OCI-LY3 (cell line): ENCODE measurements around the gene FXYD2.

Experiments used
- H2AFZ ChIP-seq: fragments of 200-600, 300-600 bp; shearing (Covaris generic); 2 replicates; pipeline ENCODE4 v1.6.0; 2014; ENCODE audit warnings: antibody characterized with exemption, low read depth, low read length
- H3K27ac ChIP-seq: fragments of 200-600, 300-600 bp; sonication (generic); 2 replicates; pipeline ENCODE4 v1.5.1; 2014; ENCODE audit warnings: mild to moderate bottlenecking, low read length, moderate library complexity, mixed read lengths
- H3K27me3 ChIP-seq: fragments of 200-600, 300-600 bp; sonication (generic); 2 replicates; pipeline ENCODE4 v1.6.1; 2014; ENCODE audit warnings: low read depth, low read length, mixed read lengths
- H3K36me3 ChIP-seq: fragments of 200-600, 300-600 bp; sonication (generic); replicated peaks from 2 replicates; pipeline ENCODE3; 2014; ENCODE audit warnings: low read depth, low read length, mixed read lengths
- H3K4me1 ChIP-seq: fragments of 300-600, 200-600 bp; sonication (generic); 2 replicates; pipeline ENCODE4 v1.6.1; 2014; ENCODE audit warnings: low read length, mixed read lengths
- H3K4me2 ChIP-seq: fragments of 200-600, 300-600 bp; sonication (generic); 2 replicates; pipeline ENCODE4 v1.6.1; 2014; ENCODE audit warnings: low read length, mixed read lengths
- H3K4me3 ChIP-seq: fragments of 300-600, 200-600 bp; sonication (generic); 2 replicates; pipeline ENCODE4 v1.5.1; 2014; ENCODE audit warnings: antibody characterized with exemption, mild to moderate bottlenecking, low read length, moderate library complexity
- H3K79me2 ChIP-seq: fragments of 300-600, 200-600 bp; shearing (Covaris generic); 2 replicates; pipeline ENCODE4 v1.6.1; 2014; ENCODE audit warnings: mild to moderate bottlenecking, low read length, mixed read lengths
- H3K9ac ChIP-seq: fragments of 300-600, 200-600 bp; shearing (Covaris generic); 2 replicates; pipeline ENCODE4 v1.6.0; 2014; ENCODE audit warnings: mild to moderate bottlenecking, low read length, moderate library complexity
- H3K9me3 ChIP-seq: fragments of 200-600, 300-600 bp; shearing (Covaris generic); 2 replicates; pipeline ENCODE4 v1.6.1; 2014; ENCODE audit warnings: low read length, mixed read lengths; ENCODE audit not compliant: insufficient read depth
- H4K20me1 ChIP-seq: fragments of 200-600, 300-600 bp; sonication (generic); 2 replicates; pipeline ENCODE4 v1.6.1; 2016; ENCODE audit warnings: low read length, mixed read lengths; ENCODE audit not compliant: insufficient read depth
- CTCF ChIP-seq: fragments of 200-600, 300-600 bp; sonication (generic); IDR thresholded peaks from 2 replicates; pipeline ENCODE4 v1.5.1; 2014; ENCODE audit warnings: antibody characterized with exemption, low read length, low read depth
- EZH2phosphoT487 ChIP-seq: fragments of 200-600 bp; shearing (Covaris generic); IDR thresholded peaks from 2 replicates; pipeline ENCODE4 v1.6.1; 2018; ENCODE audit warnings: antibody characterized with exemption, mixed run types, low read depth

Gene FXYD2

GRCh38 chr11:117842131-117842941 lies 17.8 kb upstream of the FXYD2 start:
- Histone ChIP-seq H3K9me3 (no peaks in the 10 kb centered on the region), H3K4me3 (no peak overlapping the region), H4K20me1 (no peaks in the 10 kb centered on the region), H3K4me2 (no peak overlapping the region), H3K9ac (no peak overlapping the region), H3K27me3 (peaks cover 6% of the 10 kb centered on the region; the same call in 1 of the 2 replicates), H3K79me2 (no peaks in the 10 kb centered on the region), H3K27ac (no peak overlapping the region), H3K4me1 (peaks cover 4% of the 10 kb centered on the region; the same call in 1 of the 2 replicates), H3K36me3 (no peaks in the 10 kb centered on the region), H2AFZ (no peak overlapping the region)
- TF ChIP-seq CTCF (no peak), EZH2phosphoT487 (no peak)

GRCh38 chr11:117841551-117842031 lies 17.0 kb upstream of the FXYD2 start:
- Histone ChIP-seq H4K20me1 (no peaks in the 10 kb centered on the region), H3K9ac (no peak overlapping the region), H3K4me3 (no peak overlapping the region), H3K27ac (no peak overlapping the region), H3K4me2 (no peak overlapping the region), H3K79me2 (no peaks in the 10 kb centered on the region), H3K36me3 (no peaks in the 10 kb centered on the region), H3K9me3 (no peaks in the 10 kb centered on the region), H3K27me3 (peaks cover 8% of the 10 kb centered on the region; the same call in 1 of the 2 replicates), H2AFZ (no peak overlapping the region), H3K4me1 (peaks cover 4% of the 10 kb centered on the region; the same call in 1 of the 2 replicates)
- TF ChIP-seq CTCF (no peak), EZH2phosphoT487 (no peak)

- Histone ChIP-seq H2AFZ (no peak overlapping the region), H3K36me3 (no peaks in the 10 kb centered on the region), H3K27ac (no peak overlapping the region), H4K20me1 (no peaks in the 10 kb centered on the region), H3K9me3 (no peaks in the 10 kb centered on the region), H3K4me1 (peaks cover 4% of the 10 kb centered on the region; the same call in 1 of the 2 replicates), H3K79me2 (no peaks in the 10 kb centered on the region), H3K27me3 (peaks cover 8% of the 10 kb centered on the region; the same call in 1 of the 2 replicates), H3K9ac (no peak overlapping the region), H3K4me3 (no peak overlapping the region), H3K4me2 (no peak overlapping the region)
- no peak for TF ChIP-seq CTCF
- TF ChIP-seq EZH2phosphoT487 = no peak
Observed at GRCh38 chr11:117840881-117841550, 16.5 kb upstream of the FXYD2 start.
